Neural crest cell (in vitro differentiated cells): ENCODE measurements around the gene FAM227A. TPM values are rescaled to one million over a fixed set of nuclear protein-coding genes. Genes with fewer than 3 reads are reported as not detected.
A peak's percentile ranks its signal among the peaks of the same experiment; 100 is the strongest.

Experiments
- DNase-seq: peaks from one replicate; pipeline ENCODE4 v3.0.0; 2021; ENCODE audit warnings: low read depth, mixed read lengths, low spot score
- H3K27ac Mint-ChIP-seq: one replicate; pipeline ENCODE4 v1.8.0; 2021; ENCODE audit warnings: mild to moderate bottlenecking, mixed read lengths; ENCODE audit not compliant: unreplicated experiment
- H3K27me3 Mint-ChIP-seq: 2 replicates; pipeline ENCODE4 v1.8.0; 2021; ENCODE audit warnings: low read depth, mild to moderate bottlenecking, mixed read lengths
- H3K36me3 Mint-ChIP-seq: 2 replicates; pipeline ENCODE4 v1.8.0; 2021; ENCODE audit warnings: low read depth, mild to moderate bottlenecking, mixed read lengths
- H3K4me1 Mint-ChIP-seq: 2 replicates; pipeline ENCODE4 v1.8.0; 2021; ENCODE audit warnings: mixed read lengths
- H3K4me3 Mint-ChIP-seq: one replicate; pipeline ENCODE4 v1.8.0; 2021; ENCODE audit warnings: mild to moderate bottlenecking, mixed read lengths
- H3K9me3 Mint-ChIP-seq: 2 replicates; pipeline ENCODE4 v1.8.0; 2021; ENCODE audit warnings: mixed read lengths
- CTCF ChIP-seq: fragments of 200-600 bp; sonication (generic); conservative IDR thresholded peaks from 2 replicates; pipeline ENCODE4 v1.5.0; 2021; ENCODE audit warnings: antibody characterized with exemption, mild to moderate bottlenecking
- total RNA-seq: library from RNA; stranded (reverse); gene quantifications from 2 replicates; pipeline ENCODE4 v1.2.1, GENCODE V29; 2021

FAM227A gene
- total RNA-seq, 1 donor from 2014 or later, result 7.8 TPM

- Mint-ChIP-seq H3K9me3 (no peaks in the 10 kb centered on the region), H3K36me3 (peaks cover 2% of the 10 kb centered on the region), H3K4me3 (peak overlapping the region; percentile 94), H3K27me3 (peaks cover 2% of the 10 kb centered on the region), H3K27ac (peak overlapping the region; percentile 91), H3K4me1 (peaks cover 59% of the 10 kb centered on the region)
- TF ChIP-seq CTCF, result no peak
- no peak for DNase-seq
Measured at GRCh38 chr22:38700270-38700788, 44.1 kb upstream of the FAM227A start.

GRCh38 chr22:38699784-38700183 is 43.6 kb upstream of the FAM227A start:
- no peak for DNase-seq
- no peak for TF ChIP-seq CTCF
- Mint-ChIP-seq H3K36me3 (peaks cover 2% of the 10 kb centered on the region), H3K4me3 (peak overlapping the region; percentile 94), H3K9me3 (no peaks in the 10 kb centered on the region), H3K27me3 (peaks cover 2% of the 10 kb centered on the region), H3K27ac (peak overlapping the region; percentile 81), H3K4me1 (peaks cover 53% of the 10 kb centered on the region)

GRCh38 chr22:38699143-38699542 is 43.0 kb upstream of the FAM227A start:
- peaks cover 2% of the 10 kb centered on the region for H3K27me3 Mint-ChIP-seq
- TF ChIP-seq CTCF, result no peak
- peak overlapping the region; percentile 12 for H3K27ac Mint-ChIP-seq
- peaks cover 50% of the 10 kb centered on the region for H3K4me1 Mint-ChIP-seq
- DNase-seq, result no peak
- peak overlapping the region; percentile 94 for H3K4me3 Mint-ChIP-seq
- no peaks in the 10 kb centered on the region for H3K9me3 Mint-ChIP-seq
- peaks cover 2% of the 10 kb centered on the region for H3K36me3 Mint-ChIP-seq

GRCh38 chr22:38698407-38699094 is 42.4 kb upstream of the FAM227A start:
- H3K27ac Mint-ChIP-seq, result peak overlapping the region; percentile 12
- H3K36me3 Mint-ChIP-seq, result peaks cover 2% of the 10 kb centered on the region
- TF ChIP-seq CTCF, result no peak
- DNase-seq, result no peak
- peak overlapping the region; percentile 94 for H3K4me3 Mint-ChIP-seq
- H3K27me3 Mint-ChIP-seq, result peaks cover 2% of the 10 kb centered on the region
- H3K4me1 Mint-ChIP-seq, result peaks cover 46% of the 10 kb centered on the region
- H3K9me3 Mint-ChIP-seq, result no peaks in the 10 kb centered on the region

GRCh38 chr22:38697425-38698089 is 41.4 kb upstream of the FAM227A start:
- H3K36me3 Mint-ChIP-seq, result peaks cover 2% of the 10 kb centered on the region
- no peak for DNase-seq
- H3K27ac Mint-ChIP-seq, result no peak overlapping the region
- H3K4me3 Mint-ChIP-seq, result peak overlapping the region; percentile 94
- TF ChIP-seq CTCF, result no peak
- peaks cover 46% of the 10 kb centered on the region for H3K4me1 Mint-ChIP-seq
- no peaks in the 10 kb centered on the region for H3K9me3 Mint-ChIP-seq
- peaks cover 2% of the 10 kb centered on the region for H3K27me3 Mint-ChIP-seq
